ACC112 (cell line): Measurements from ENCODE around the gene STPG3.
A peak's percentile ranks its signal among the peaks of the same experiment; 100 is the strongest.

Experiments used
- H2AFZ ChIP-seq: fragments of 200-600 bp; sonication (generic); one replicate; pipeline ENCODE4 v1.6.0; 2017; ENCODE audit warnings: antibody characterized with exemption, low read length; ENCODE audit not compliant: unreplicated experiment
- H3K27ac ChIP-seq: fragments of 200-600 bp; sonication (generic); 2 replicates; pipeline ENCODE4 v1.5.1; 2014; ENCODE audit warnings: low read depth, mild to moderate bottlenecking, antibody characterized with exemption, low read length, moderate library complexity
- H3K27me3 ChIP-seq: fragments of 200-600 bp; sonication (generic); 2 replicates; pipeline ENCODE4 v1.6.1; 2014; ENCODE audit warnings: mild to moderate bottlenecking, antibody characterized with exemption, low read length, moderate library complexity, mixed read lengths; ENCODE audit not compliant: insufficient read depth
- H3K36me3 ChIP-seq: fragments of 200-600 bp; sonication (generic); 2 replicates; pipeline ENCODE4 v1.6.1; 2016; ENCODE audit warnings: mild to moderate bottlenecking, antibody characterized with exemption, low read length, moderate library complexity, mixed read lengths; ENCODE audit not compliant: insufficient read depth
- H3K4me1 ChIP-seq: fragments of 200-600 bp; sonication (generic); one replicate; pipeline ENCODE4 v1.6.1; 2016; ENCODE audit warnings: low read length, mixed read lengths; ENCODE audit not compliant: insufficient read depth, unreplicated experiment, control insufficient read depth
- H3K4me3 ChIP-seq: fragments of 200-600 bp; sonication (generic); 2 replicates; pipeline ENCODE4 v1.5.1; 2014; ENCODE audit warnings: mild to moderate bottlenecking, low read depth, low read length
- H3K79me2 ChIP-seq: fragments of 200-600 bp; sonication (generic); one replicate; pipeline ENCODE4 v1.6.0; 2016; ENCODE audit warnings: low read length; ENCODE audit not compliant: control insufficient read depth, unreplicated experiment, insufficient read depth

Gene STPG3

DNA sequence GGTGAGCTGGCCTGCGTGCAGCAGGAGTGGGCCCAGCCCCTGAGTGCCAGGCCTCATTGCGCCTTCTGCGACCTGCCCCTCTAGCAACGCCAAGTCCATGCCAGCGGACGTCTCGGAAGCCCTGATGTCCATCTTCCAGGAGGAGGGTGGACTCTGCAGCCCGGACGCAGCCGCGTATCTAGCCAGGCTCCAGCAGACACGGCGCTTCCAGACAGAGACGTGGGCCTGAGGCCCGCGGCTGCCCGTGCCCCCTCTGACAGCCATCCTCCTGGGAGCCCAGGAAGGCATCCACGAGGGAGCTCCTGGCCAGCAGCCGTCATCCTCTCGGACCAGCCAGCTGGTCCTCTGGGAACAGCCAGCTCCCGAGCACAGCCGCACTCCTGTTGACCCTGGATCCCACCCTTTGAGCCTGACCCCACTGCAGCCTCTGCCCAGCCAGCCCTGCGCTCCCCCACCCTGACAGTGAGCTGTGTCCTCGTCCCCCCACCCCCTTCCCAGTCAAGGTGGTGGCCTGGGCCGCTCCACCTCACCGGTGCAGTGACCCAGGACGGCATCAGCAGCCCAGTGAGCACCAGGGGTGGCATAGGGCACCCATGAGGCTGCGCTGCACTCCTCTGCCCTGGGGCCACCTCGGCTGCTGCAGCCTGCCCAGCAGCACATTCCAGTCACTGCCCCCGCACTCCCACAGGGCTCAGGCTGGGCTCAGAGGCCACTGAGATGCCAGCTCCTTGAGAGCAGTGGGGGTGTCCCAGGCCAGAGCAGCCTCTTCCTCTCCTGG is 34.7 kb upstream of the STPG3 start:
- no peak overlapping the region for H3K4me3 ChIP-seq
- no peaks in the 10 kb centered on the region for H3K27me3 ChIP-seq
- peaks cover 29% of the 10 kb centered on the region for H3K4me1 ChIP-seq
- H3K36me3 ChIP-seq = no peaks in the 10 kb centered on the region
- H3K79me2 ChIP-seq = no peaks in the 10 kb centered on the region
- H2AFZ ChIP-seq = no peak overlapping the region
- H3K27ac ChIP-seq = no peak overlapping the region

- Histone ChIP-seq H2AFZ (no peak overlapping the region), H3K27ac (no peak overlapping the region), H3K36me3 (no peaks in the 10 kb centered on the region), H3K27me3 (no peaks in the 10 kb centered on the region), H3K4me3 (no peak overlapping the region), H3K4me1 (peaks cover 32% of the 10 kb centered on the region), H3K79me2 (no peaks in the 10 kb centered on the region)
These were observed 33.5 kb upstream of the STPG3 start for GRCh38 chr9:137217276-137218211.

GRCh38 chr9:137218212-137218753 is 32.8 kb upstream of the STPG3 start:
- Histone ChIP-seq H3K79me2 (no peaks in the 10 kb centered on the region), H3K27me3 (no peaks in the 10 kb centered on the region), H2AFZ (no peak overlapping the region), H3K27ac (peak overlapping the region; percentile 22; the same call in 1 of the 2 replicates), H3K36me3 (no peaks in the 10 kb centered on the region), H3K4me1 (peaks cover 37% of the 10 kb centered on the region), H3K4me3 (peak overlapping the region; percentile 39; the same call in 1 of the 2 replicates)

GRCh38 chr9:137218754-137219271 is 32.3 kb upstream of the STPG3 start:
- H3K79me2 ChIP-seq = no peaks in the 10 kb centered on the region

DNA sequence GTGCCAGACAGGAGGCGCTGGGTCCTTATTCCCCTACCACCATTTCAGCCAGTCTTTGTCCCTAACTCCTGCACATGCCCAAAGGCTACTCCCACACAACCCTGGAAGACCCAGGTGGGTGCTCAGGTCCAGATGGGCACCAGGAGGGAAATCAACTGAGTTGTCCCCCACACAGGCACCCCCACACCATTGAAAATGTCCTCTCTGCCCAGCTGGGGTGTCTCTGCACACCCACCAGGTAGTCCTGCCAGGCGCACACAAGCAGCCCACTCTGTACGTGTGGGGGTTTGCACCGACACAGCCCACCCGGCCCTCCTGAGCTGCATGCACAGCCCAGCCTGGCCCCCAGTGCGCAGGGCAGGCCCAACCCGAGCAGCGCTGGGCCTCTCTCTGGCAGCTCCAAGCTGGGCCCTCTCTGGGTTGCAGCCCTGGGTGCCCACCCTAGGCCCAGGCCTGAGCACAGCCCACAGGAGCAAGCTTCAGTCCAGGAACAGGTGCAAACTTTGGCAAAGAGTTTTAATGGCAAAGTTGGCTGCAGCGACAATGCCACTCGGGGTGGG is 31.2 kb upstream of the STPG3 start:
- Histone ChIP-seq H3K4me1 (peaks cover 41% of the 10 kb centered on the region), H3K4me3 (no peak overlapping the region), H3K27ac (no peak overlapping the region)

More at GRCh38 chr9:137218754-137219271, 32.3 kb upstream of the STPG3 start:
- H3K27me3 ChIP-seq = no peaks in the 10 kb centered on the region
- H3K27ac ChIP-seq = peak overlapping the region; percentile 22; the same call in 1 of the 2 replicates
- no peak overlapping the region for H2AFZ ChIP-seq
- no peaks in the 10 kb centered on the region for H3K36me3 ChIP-seq
- peaks cover 34% of the 10 kb centered on the region for H3K4me1 ChIP-seq
- H3K4me3 ChIP-seq = peak overlapping the region; percentile 39; the same call in 1 of the 2 replicates

DNA sequence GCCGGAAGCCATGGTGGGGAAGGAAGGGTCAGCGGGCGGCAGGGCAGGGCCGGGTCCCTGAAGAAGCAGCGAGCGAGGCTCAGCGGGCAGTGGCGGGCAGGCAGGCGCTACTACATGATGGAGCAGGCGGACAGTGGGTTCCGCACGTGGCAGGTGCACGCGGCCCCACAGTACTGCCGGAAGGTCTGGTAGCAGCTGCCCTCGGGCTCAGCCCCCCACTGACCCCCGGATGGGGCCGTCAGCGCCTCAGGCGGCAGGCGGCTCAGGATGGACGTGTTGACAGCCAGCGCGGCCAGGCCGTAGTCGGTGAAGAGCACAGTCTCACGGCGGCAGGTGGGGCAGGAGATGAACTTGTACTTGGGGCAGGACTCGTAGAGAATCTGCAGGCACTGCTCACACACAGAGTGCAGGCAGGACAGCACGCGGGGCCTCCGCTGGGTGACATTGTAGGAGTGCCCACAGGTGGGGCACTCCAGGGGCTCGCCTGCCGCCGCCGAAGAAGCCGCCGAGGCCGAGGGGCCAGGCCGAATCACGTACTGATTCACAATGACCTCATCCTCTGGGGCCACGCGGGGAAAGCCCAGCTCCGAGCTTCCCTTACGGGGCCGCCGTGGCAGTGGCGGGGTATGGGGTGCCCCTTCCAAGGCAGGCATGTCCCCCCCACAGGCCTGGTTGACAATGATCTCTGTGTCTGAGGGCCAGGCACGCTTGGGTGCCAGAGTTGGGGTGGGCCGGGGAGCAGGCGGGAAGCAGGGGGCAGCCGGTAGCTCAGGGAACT is 30.6 kb upstream of the STPG3 start:
- no peaks in the 10 kb centered on the region for H3K27me3 ChIP-seq
- no peak overlapping the region for H3K27ac ChIP-seq
- no peaks in the 10 kb centered on the region for H3K79me2 ChIP-seq
- H2AFZ ChIP-seq = no peak overlapping the region
- H3K4me1 ChIP-seq = peaks cover 46% of the 10 kb centered on the region
- H3K36me3 ChIP-seq = no peaks in the 10 kb centered on the region
- no peak overlapping the region for H3K4me3 ChIP-seq

More for the DNA sequence above, 31.2 kb upstream of the STPG3 start:
- no peaks in the 10 kb centered on the region for H3K27me3 ChIP-seq
- no peaks in the 10 kb centered on the region for H3K79me2 ChIP-seq
- no peaks in the 10 kb centered on the region for H3K36me3 ChIP-seq
- H2AFZ ChIP-seq = no peak overlapping the region

GRCh38 chr9:137221095-137221505 is 30.0 kb upstream of the STPG3 start:
- Histone ChIP-seq H3K36me3 (no peaks in the 10 kb centered on the region), H2AFZ (no peak overlapping the region), H3K4me3 (no peak overlapping the region), H3K27ac (no peak overlapping the region), H3K79me2 (no peaks in the 10 kb centered on the region), H3K27me3 (no peaks in the 10 kb centered on the region), H3K4me1 (peaks cover 46% of the 10 kb centered on the region)

- Histone ChIP-seq H3K4me1 (peaks cover 44% of the 10 kb centered on the region), H3K4me3 (no peak overlapping the region), H3K27me3 (no peaks in the 10 kb centered on the region), H3K79me2 (no peaks in the 10 kb centered on the region), H3K27ac (no peak overlapping the region), H2AFZ (no peak overlapping the region), H3K36me3 (no peaks in the 10 kb centered on the region)
These were observed 29.5 kb upstream of the STPG3 start for GRCh38 chr9:137221506-137222111.

DNA sequence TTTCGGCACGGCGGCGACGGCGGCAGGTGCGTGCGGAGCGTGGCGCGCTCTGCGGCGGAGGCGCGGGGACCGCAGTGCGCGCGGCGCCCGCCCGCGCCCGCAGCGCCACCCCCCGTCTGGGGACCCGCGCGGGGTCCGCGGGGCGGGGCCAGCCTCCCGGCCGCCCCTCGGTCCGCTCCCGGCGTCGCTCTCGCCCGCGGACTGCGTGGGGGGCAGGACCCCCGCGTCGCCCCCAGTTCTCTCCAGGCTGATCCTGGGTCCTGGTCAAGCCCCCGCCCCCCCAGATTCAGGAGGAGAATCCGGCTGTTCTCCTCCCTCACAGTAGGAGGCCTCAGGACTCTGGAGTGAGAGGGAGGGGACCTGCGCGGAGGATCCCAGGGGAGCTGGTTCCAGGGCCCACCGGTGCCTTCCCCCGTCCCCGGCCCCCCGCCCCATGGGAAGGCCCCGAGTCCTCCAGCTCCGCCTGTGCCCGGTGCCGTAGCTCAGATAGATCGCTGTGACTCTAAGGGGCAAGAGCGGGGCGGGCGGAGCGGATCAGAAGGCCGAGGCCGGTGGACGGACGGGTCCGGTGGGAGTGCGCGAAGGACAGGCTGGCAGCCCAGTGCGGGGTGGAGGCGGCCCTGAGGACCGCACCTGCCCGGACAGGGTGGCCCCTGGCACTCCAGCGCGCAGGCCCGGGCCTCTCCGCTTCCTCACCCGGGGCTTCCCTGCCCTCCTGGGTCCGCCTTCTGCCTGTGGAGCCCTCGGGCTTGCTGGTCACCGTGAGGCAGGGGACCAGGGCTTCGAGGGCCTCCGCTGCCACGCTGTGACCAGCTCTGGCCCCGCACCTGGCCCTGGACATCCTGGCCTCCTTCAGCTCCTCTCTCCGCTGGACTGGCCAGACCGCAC is 28.7 kb upstream of the STPG3 start, which contains the start of gene RNF208:
TSS of gene RNF208 (minus strand) at position 51 of the 888 bp plus-strand sequence. CDS start 1,028 bp downstream, outside the sequence.
- H3K27me3 ChIP-seq = no peaks in the 10 kb centered on the region
- no peaks in the 10 kb centered on the region for H3K36me3 ChIP-seq
- no peak within 1 kb of the TSS for H3K27ac ChIP-seq
- peak within 1 kb of the TSS; percentile 85 for H3K4me3 ChIP-seq
- H3K4me1 ChIP-seq = peaks cover 43% of the 10 kb centered on the region
- no peaks in the 10 kb centered on the region for H3K79me2 ChIP-seq
- peak within 1 kb of the TSS; percentile 54 for H2AFZ ChIP-seq
